ENCODE measurements around the gene RAD51B.

Gene RAD51B

GRCh38 chr14:68705741-68706283, 886.2 kb downstream of the RAD51B start:
- no peak for DNase-seq (ENCODE audit: low read depth)

GRCh38 chr14:68707482-68707881, 887.9 kb downstream of the RAD51B start:
- DNase-seq (ENCODE audit: low read depth), result no peak

GRCh38 chr14:68708343-68708742, 888.8 kb downstream of the RAD51B start:
- DNase-seq (ENCODE audit: low read depth), result no peak

GRCh38 chr14:68709007-68709406, 889.4 kb downstream of the RAD51B start:
- DNase-seq (ENCODE audit: low read depth), result no peak

GRCh38 chr14:68710776-68711175, 891.2 kb downstream of the RAD51B start:
- DNase-seq (ENCODE audit: low read depth), result no peak

- no peak for DNase-seq (ENCODE audit: low read depth)
Observed at GRCh38 chr14:68711561-68712309, 892.2 kb downstream of the RAD51B start.

- no peak for DNase-seq (ENCODE audit: low read depth)
Observed at GRCh38 chr14:68712703-68713370, 893.3 kb downstream of the RAD51B start.

GRCh38 chr14:68713782-68714181, 894.2 kb downstream of the RAD51B start:
- DNase-seq (ENCODE audit: low read depth), result no peak

- peak; percentile 86 for DNase-seq (ENCODE audit: low read depth)
Observed at GRCh38 chr14:68714991-68715924, 895.7 kb downstream of the RAD51B start.

- no peak for DNase-seq (ENCODE audit: low read depth)
Observed at GRCh38 chr14:68716698-68717097, 897.1 kb downstream of the RAD51B start.

GRCh38 chr14:68718023-68718990, 898.7 kb downstream of the RAD51B start:
- DNase-seq (ENCODE audit: low read depth), result no peak

- DNase-seq (ENCODE audit: low read depth), result peak; percentile 37
Observed at GRCh38 chr14:68719634-68720384, 900.2 kb downstream of the RAD51B start.

GRCh38 chr14:68722186-68722585, 902.6 kb downstream of the RAD51B start:
- DNase-seq (ENCODE audit: low read depth), result peak; percentile 31

GRCh38 chr14:68722968-68723566, 903.5 kb downstream of the RAD51B start:
- no peak for DNase-seq (ENCODE audit: low read depth)

- DNase-seq (ENCODE audit: low read depth), result no peak
Observed at GRCh38 chr14:68723808-68724268, 904.3 kb downstream of the RAD51B start.

- no peak for DNase-seq (ENCODE audit: low read depth)
Observed at GRCh38 chr14:68724914-68725313, 905.3 kb downstream of the RAD51B start.

- no peak for DNase-seq (ENCODE audit: low read depth)
Observed at GRCh38 chr14:68726093-68726695, 906.6 kb downstream of the RAD51B start.

GRCh38 chr14:68727315-68728047, 907.9 kb downstream of the RAD51B start:
- no peak for DNase-seq (ENCODE audit: low read depth)

Data from iris pigment epithelial cell (primary cell).